Omental fat pad (tissue), 4 donors: ENCODE data around the gene RHBDF2. TPM values are rescaled to one million over a fixed set of nuclear protein-coding genes. Genes with fewer than 3 reads are reported as not detected.

Experiments used
- ATAC-seq: fragments of 150-250 bp; one replicate; pipeline ENCODE4 v1.9.1; 2016; ENCODE audit warnings: mild to moderate bottlenecking, moderate library complexity; ENCODE audit not compliant: low FRiP score
- DNase-seq: peaks from one replicate; pipeline ENCODE4 v3.0.0-alpha.2; 2019; ENCODE audit warnings: low spot score
- total RNA-seq, 4 donors: library from RNA; depleted of rRNA; stranded (reverse); fragments of >200 nt; gene quantifications; one replicate each; pipeline ENCODE4 v1.1.0, GENCODE V29; 2016
- TF ChIP-seq, protein P1 (sequence below), 3 donors: fragments of 450-650 bp; IDR thresholded peaks; one replicate each; pipeline ENCODE4 v1.5.1; 2016 to 2017; ENCODE audit warnings: antibody characterized with exemption in 3 of 3, mild to moderate bottlenecking in 3 of 3, moderate library complexity in 2 of 3

The RHBDF2 gene
- total RNA-seq, result 10 to 100 TPM; 29.9 to 77.9 (median 56.7) TPM

DNA sequence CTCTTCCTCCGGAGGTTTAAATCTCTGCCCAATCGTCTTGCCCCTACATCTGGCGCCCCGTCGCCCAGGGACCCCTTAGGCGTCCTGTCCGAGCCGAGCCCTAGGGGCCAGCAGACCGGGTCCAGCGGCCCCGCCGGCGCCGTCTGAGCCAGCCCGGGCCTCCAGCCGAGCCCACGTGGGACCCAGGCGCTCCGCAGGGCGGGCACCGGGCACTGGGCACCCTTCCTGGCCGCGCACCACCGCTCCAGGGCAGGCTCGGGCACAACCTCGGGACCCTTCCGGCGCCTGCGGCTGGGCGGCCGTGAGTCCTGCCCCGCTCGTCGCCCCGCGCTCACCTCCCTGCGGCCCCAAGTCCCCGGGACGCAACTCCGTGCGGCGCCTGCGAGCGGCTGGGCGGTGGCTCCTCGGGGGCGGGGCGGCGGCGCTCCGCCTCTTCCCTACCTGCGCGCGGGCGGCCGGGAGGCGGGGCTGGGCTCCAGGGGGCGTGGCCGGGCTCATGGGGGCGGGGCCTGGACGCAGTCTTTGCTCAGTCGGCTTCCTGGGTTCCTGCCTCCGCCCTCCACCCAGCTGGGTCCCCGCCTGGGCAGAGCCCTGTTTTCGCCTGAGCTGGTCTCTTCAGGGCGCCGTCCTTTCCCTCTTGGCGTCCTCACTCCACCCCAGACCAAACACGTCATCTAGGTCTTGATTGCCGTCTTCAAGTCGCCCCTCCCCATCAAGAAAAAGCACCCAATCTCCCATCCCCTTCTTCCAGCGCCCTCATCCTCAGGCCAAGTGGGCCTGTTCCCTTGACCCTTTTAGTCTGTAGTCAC, at the start of gene RHBDF2:
Gene RHBDF2, minus strand, starts transcription at position 406 of the 809 bp plus-strand sequence. CDS start 19,899 bp downstream, outside the sequence.
- ATAC-seq (peak; percentile 88), DNase-seq (peak; percentile 75)
- TF ChIP-seq, protein P1, sequence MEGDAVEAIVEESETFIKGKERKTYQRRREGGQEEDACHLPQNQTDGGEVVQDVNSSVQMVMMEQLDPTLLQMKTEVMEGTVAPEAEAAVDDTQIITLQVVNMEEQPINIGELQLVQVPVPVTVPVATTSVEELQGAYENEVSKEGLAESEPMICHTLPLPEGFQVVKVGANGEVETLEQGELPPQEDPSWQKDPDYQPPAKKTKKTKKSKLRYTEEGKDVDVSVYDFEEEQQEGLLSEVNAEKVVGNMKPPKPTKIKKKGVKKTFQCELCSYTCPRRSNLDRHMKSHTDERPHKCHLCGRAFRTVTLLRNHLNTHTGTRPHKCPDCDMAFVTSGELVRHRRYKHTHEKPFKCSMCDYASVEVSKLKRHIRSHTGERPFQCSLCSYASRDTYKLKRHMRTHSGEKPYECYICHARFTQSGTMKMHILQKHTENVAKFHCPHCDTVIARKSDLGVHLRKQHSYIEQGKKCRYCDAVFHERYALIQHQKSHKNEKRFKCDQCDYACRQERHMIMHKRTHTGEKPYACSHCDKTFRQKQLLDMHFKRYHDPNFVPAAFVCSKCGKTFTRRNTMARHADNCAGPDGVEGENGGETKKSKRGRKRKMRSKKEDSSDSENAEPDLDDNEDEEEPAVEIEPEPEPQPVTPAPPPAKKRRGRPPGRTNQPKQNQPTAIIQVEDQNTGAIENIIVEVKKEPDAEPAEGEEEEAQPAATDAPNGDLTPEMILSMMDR (IDR thresholded peaks at IDR 0.05), result no peak

GRCh38 chr17:76549539-76549938, 48.3 kb upstream of the RHBDF2 start:
- DNase-seq (no peak), ATAC-seq (no peak)
- TF ChIP-seq, protein P1 (IDR thresholded peaks at IDR 0.05), result no peak

GRCh38 chr17:76549215-76549518, 47.9 kb upstream of the RHBDF2 start:
- DNase-seq (no peak), ATAC-seq (no peak)
- TF ChIP-seq, protein P1 (IDR thresholded peaks at IDR 0.05), result no peak

DNA sequence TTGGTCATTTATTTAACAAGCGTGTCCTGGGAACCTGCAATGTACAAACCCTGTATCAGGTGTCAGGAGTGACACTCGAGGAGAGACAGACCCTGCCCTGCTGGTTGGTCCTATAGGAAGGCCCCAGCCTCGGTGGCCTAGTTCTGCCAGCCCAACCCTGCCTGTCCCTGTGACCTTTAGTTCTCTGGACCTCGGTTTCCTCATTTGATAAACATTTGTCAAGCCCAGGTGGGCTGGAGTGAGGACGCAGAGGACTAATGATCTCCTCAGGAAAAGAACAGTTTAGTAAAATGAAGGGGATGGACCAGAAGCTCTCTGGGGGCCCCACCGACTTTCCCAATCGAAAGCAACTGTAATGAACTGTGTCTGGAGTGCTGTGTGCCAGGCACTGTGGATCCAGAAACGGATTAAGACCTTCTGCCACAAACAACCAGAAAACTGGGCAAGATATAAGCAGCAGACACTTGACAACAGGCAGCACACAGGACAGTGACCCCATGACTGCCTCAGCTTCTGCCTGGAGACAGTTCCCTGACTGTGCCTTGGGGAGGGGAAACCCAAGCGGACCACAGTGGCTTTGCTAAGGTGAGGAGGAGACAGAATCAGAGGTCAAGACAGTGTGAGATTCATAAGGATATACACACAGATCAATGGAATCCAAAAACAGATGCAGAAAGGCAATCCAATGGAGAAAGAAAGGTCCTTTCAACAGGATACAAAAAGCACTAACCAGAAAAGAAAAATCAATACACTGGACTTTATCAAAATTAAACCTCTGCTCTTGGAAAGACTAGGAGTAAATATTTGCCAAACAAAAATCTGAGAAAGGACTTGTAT, 47.4 kb upstream of the RHBDF2 start:
- ATAC-seq (no peak), DNase-seq (no peak)
- TF ChIP-seq, protein P1 (IDR thresholded peaks at IDR 0.05), result no peak

DNA sequence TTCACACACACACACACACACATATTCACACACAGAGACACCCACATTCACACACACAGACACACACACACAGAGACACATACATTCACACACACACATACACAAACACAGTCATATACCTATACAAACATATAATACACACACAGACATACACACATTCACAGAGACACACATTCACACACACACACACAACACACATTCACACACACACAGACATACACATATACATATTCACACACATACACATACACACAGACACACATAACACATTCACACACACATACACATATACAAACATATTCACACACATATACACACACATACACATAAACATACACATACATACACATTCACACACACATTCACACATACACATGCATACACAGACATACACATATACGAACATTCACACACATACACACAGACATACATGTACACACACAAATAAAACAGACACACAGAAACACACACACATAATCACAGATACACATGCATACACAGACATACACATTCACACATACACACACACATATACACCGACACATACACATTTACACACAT, 46.5 kb upstream of the RHBDF2 start:
- TF ChIP-seq, protein P1 (IDR thresholded peaks at IDR 0.05), result no peak
- DNase-seq (no peak), ATAC-seq (no peak)

DNA sequence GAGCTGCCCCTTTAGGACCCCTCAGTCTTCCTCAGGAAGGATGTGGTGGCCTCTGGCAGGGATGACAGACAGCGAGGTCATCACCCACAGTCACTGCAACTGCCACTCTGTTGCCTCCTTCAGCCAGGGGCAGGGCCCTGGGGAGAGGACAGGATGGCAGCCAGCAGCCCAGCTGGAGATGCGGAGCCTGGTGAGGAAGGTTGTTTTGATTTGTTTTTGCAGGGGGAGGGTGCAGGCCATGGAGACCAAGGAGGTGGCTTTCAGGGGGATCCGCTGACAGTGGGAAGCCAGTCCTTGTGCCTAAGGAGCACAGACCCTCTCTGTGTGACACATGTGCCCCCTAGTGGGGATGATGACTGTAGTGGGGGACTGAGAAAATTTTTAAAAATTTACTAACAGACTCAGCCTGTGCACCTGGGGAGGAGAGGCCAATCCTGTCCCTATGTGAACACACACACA, 46.0 kb upstream of the RHBDF2 start:
- ATAC-seq (no peak), DNase-seq (no peak)

More for the DNA sequence above, 46.0 kb upstream of the RHBDF2 start:
- TF ChIP-seq, protein P1 (IDR thresholded peaks at IDR 0.05), result no peak
